HCT116 (cell line): ENCODE results near the gene BAIAP2. TPM values are rescaled to one million over a fixed set of nuclear protein-coding genes. Genes with fewer than 3 reads are reported as not detected.

Experiments used
- ATAC-seq: fragments of 200-7000 bp; cut with Tn5 transposase; 2 replicates; pipeline ENCODE4 v1.9.1; 2020; ENCODE audit warnings: mild to moderate bottlenecking, moderate library complexity
- BruUV-seq: library from RNA; stranded (reverse); fragments of 400-500 nt; replicated peaks from 2 replicates; lab custom pipeline; 2021; lab: Mats Ljungman, UMichigan
- CTCF ChIA-PET: fragments of 300-600 bp; sonication (Branson Sonifier 250); formaldehyde crosslinking; loops from one replicate; lab custom pipeline; 2021; ENCODE audit warnings: antibody characterized with exemption; lab: Charles Lee
- POLR2A ChIA-PET: fragments of 300-600, 350-600 bp; sonication (Branson Sonifier 250); formaldehyde crosslinking; loops from one replicate; lab custom pipeline; 2021; ENCODE audit warnings: antibody characterized with exemption; lab: Charles Lee
- RAD21 ChIA-PET, 2 experiments: fragments of 300-600 bp; sonication (Branson Sonifier 250); formaldehyde crosslinking; loops; one replicate each; lab custom pipeline; 2023; ENCODE audit warnings: low total read pairs in 2 of 2; ENCODE audit not compliant: uncharacterized antibody in 2 of 2, unreplicated experiment in 2 of 2, low non-redundant PET in 1 of 2; lab: Charles Lee
- DNase-seq: peaks from one replicate; pipeline ENCODE4 v3.0.0-alpha.2; 2010; ENCODE audit warnings: low read depth, low spot score
- H2AFZ ChIP-seq: fragments of 200-600 bp; shearing (Covaris generic), sonication (generic); 2 replicates; pipeline ENCODE4 v1.6.1; 2017; ENCODE audit warnings: low read depth, mixed run types, mixed read lengths, antibody characterized with exemption, low read length; ENCODE audit not compliant: poor library complexity, severe bottlenecking
- H3K27ac ChIP-seq: 2 replicates; pipeline ENCODE4 v1.5.1; 2012; ENCODE audit warnings: low read depth, low read length
- H3K27me3 ChIP-seq: fragments of 200-600 bp; sonication (generic); 2 replicates; pipeline ENCODE4 v1.6.1; 2016; ENCODE audit warnings: mixed run types, low read length, mixed read lengths; ENCODE audit not compliant: insufficient read depth
- H3K36me3 ChIP-seq, 2 experiments: fragments of 200-500 bp in 1 of 2; fragments of 200-600 bp in 1 of 2; sonication (Bioruptor generic) in 1 of 2; sonication (generic) in 1 of 2; 2 replicates each; pipeline versions ENCODE4 v1.5.1 to v1.6.1; 2014 to 2016; ENCODE audit warnings: low read length in 2 of 2, inconsistent platforms in 1 of 2, mixed read lengths in 1 of 2, mixed run types in 1 of 2; ENCODE audit not compliant: insufficient read depth in 2 of 2, control insufficient read depth in 1 of 2
- H3K4me1 ChIP-seq, 2 experiments: fragments of 200-600 bp in 1 of 2; sonication (generic) in 1 of 2; 2 replicates each; pipeline versions ENCODE4 v1.5.1 to v1.6.1; 2012 to 2017; ENCODE audit warnings: low read length in 2 of 2, inconsistent platforms in 1 of 2, mild to moderate bottlenecking in 1 of 2, mixed read lengths in 1 of 2, mixed run types in 1 of 2, moderate library complexity in 1 of 2; ENCODE audit not compliant: insufficient read depth in 2 of 2, control insufficient read depth in 1 of 2
- H3K4me2 ChIP-seq: fragments of 200-600 bp; sonication (generic); 2 replicates; pipeline ENCODE4 v1.6.1; 2017; ENCODE audit warnings: mixed run types, low read length, mixed read lengths
- H3K4me3 ChIP-seq, 2 experiments: fragments of 200-600 bp in 1 of 2; sonication (generic) in 1 of 2; replicated peaks in 1 of 2; 2 replicates each; pipeline ENCODE4 v1.5.1; 2011 to 2016; ENCODE audit warnings: low read length in 2 of 2, control low read depth in 1 of 2, low read depth in 1 of 2, mild to moderate bottlenecking in 1 of 2, mixed read lengths in 1 of 2, mixed run types in 1 of 2
- H3K79me2 ChIP-seq: fragments of 200-600 bp; sonication (generic); 2 replicates; pipeline ENCODE4 v1.6.1; 2017; ENCODE audit warnings: mild to moderate bottlenecking, mixed run types, low read length, moderate library complexity, mixed read lengths; ENCODE audit not compliant: insufficient read depth
- H3K9ac ChIP-seq: fragments of 200-600 bp; sonication (generic); 2 replicates; pipeline ENCODE4 v1.6.1; 2016; ENCODE audit warnings: low read length, mixed read lengths
- H3K9me2 ChIP-seq: fragments of 200-600 bp; sonication (generic), shearing (Covaris generic); 2 replicates; pipeline ENCODE4 v1.6.1; 2017; ENCODE audit warnings: mixed run types, mild to moderate bottlenecking, moderate library complexity; ENCODE audit not compliant: insufficient read depth
- H3K9me3 ChIP-seq, 2 experiments: fragments of 200-500 bp in 1 of 2; fragments of 200-600 bp in 1 of 2; sonication (Bioruptor generic) in 1 of 2; sonication (generic) in 1 of 2; 2 replicates each; pipeline ENCODE4 v1.6.1; 2014 to 2017; ENCODE audit warnings: low read length in 2 of 2, mixed read lengths in 2 of 2, inconsistent platforms in 1 of 2, low read depth in 1 of 2, mild to moderate bottlenecking in 1 of 2, mixed run types in 1 of 2, moderate library complexity in 1 of 2; ENCODE audit not compliant: control insufficient read depth in 1 of 2, insufficient read depth in 1 of 2
- H4K20me1 ChIP-seq: fragments of 200-600 bp; sonication (generic), shearing (Covaris generic); 2 replicates; pipeline ENCODE4 v1.6.1; 2017; ENCODE audit warnings: mixed run types, mild to moderate bottlenecking, moderate library complexity; ENCODE audit not compliant: insufficient read depth
- EGR1 ChIP-seq: IDR thresholded peaks from 2 replicates; pipeline ENCODE4 v1.6.1; 2012; ENCODE audit warnings: low read depth
- FOSL1 ChIP-seq: IDR thresholded peaks from 2 replicates; pipeline ENCODE4 v1.6.1; 2012; ENCODE audit warnings: low read depth
- JUND ChIP-seq: IDR thresholded peaks from 2 replicates; pipeline ENCODE4 v1.6.1; 2012
- POLR2AphosphoS5 ChIP-seq: IDR thresholded peaks from 2 replicates; pipeline ENCODE4 v1.6.1; 2011; ENCODE audit warnings: mild to moderate bottlenecking, low read depth, low read length, moderate library complexity
- RAD21 ChIP-seq: IDR thresholded peaks from 2 replicates; pipeline ENCODE4 v1.6.1; 2012; ENCODE audit warnings: low read depth, mild to moderate bottlenecking
- intact Hi-C: fragments of 100-400 bp; cut with micrococcal nuclease; formaldehyde crosslinking; loops from 2 replicates; pipeline ENCODE4 v1.10.0; 2022
- total RNA-seq: library from RNA; stranded (reverse); gene quantifications from one replicate; pipeline ENCODE4 v1.2.1, GENCODE V29; 2021; ENCODE audit not compliant: unreplicated experiment
- TF ChIP-seq, protein P1 (sequence below): IDR thresholded peaks from 2 replicates; pipeline ENCODE4 v1.6.1; 2012
- TF ChIP-seq, protein P2 (sequence below): IDR thresholded peaks from 2 replicates; pipeline ENCODE4 v1.6.1; 2012

BAIAP2 gene
- total RNA-seq, 1 experiment from 2014 or later: 105 TPM

DNA sequence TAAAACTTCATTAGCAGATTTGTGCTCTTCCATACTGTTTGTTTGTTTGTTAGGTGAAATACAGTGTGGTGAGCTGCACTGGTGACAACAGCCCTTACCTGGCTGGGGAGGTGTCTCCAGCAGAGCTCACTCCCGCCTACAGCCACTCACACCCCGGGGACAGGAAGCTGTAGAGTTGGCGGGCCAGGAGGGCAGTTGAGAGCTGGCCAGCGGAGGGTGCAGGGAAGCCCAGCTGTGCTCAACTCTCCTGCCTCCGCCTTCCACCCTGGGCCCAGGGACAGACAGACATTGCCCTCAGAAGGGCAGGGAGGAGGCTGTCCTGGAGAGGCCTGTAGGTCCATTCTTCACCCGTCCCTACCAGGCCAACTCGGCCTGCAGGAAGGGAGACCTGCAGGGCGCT, 81.8 kb downstream of the BAIAP2 start:
- Histone ChIP-seq H3K4me2 (no peak overlapping the region), H3K27ac (peak overlapping the region; percentile 13; the same call in 1 of the 2 replicates), H3K9ac (no peak overlapping the region), H3K79me2 (peaks cover 13% of the 10 kb centered on the region; the same call in 1 of the 2 replicates), H3K36me3 (peaks cover 0 to 5% of the 10 kb centered on the region in 2 experiments; a peak in 1 of 4 replicates), H3K9me3 (no peaks in the 10 kb centered on the region), H3K27me3 (no peaks in the 10 kb centered on the region), H4K20me1 (no peaks in the 10 kb centered on the region), H2AFZ (no peak overlapping the region), H3K4me1 (peaks cover 10 to 31% of the 10 kb centered on the region in 2 experiments)
- CTCF ChIA-PET: no interaction called here
- BruUV-seq: no TSS peak
- POLR2A ChIA-PET: interaction anchor here (1.3 kb wide), 1 partner anchor 126 kb away, joined by 4 read pairs; the partner anchor contains the start of gene CHMP6
- RAD21 ChIA-PET: interaction anchor here in 1 of 2 experiments (0.6 kb wide), 1 partner anchor 260 kb away, joined by 3 read pairs; no protein-coding TSS in a partner anchor
- DNase-seq (no peak), ATAC-seq (no peak)
- intact Hi-C loops: no loop called here
- TF ChIP-seq, protein P1, sequence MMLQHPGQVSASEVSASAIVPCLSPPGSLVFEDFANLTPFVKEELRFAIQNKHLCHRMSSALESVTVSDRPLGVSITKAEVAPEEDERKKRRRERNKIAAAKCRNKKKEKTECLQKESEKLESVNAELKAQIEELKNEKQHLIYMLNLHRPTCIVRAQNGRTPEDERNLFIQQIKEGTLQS: no peak
- TF ChIP-seq FOSL1: no peak
- TF ChIP-seq, protein P2, sequence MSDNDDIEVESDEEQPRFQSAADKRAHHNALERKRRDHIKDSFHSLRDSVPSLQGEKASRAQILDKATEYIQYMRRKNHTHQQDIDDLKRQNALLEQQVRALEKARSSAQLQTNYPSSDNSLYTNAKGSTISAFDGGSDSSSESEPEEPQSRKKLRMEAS: no peak
- TF ChIP-seq EGR1: no peak
- no peak for TF ChIP-seq RAD21
- TF ChIP-seq, all 23 proteins: peak for 0
- no peak overlapping the region for H3K4me3 ChIP-seq
- H3K9me2 ChIP-seq: no peaks in the 10 kb centered on the region

DNA sequence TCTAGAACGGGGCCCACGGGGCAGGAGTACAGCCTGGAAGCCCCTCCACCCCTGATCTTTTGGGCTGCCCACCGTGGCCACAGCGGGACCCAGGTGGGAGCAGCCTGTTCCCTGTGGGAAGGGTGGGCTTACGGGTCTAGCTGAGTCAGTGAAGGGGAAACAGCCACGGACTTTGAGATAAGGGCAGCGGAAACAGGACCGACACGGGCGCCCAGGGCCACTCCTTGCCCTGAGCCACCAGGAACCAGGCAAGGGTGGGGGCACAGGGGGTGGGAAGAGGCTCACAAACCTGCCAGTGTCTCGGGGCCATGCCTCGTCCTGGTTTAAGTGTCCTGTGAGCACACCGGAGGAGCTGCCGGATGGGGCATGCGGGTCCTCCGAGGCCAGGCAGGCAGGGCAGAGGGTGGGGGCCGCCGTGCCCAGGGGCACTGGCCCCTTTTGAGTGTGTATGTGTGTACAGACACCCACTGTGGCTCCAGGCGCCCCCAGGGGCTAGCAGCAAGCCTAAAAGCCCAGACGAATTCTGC, 82.8 kb downstream of the BAIAP2 start:
- intact Hi-C loops: no loop called here
- DNase-seq: no peak
- peak overlapping the region; percentile 100 for H3K4me2 ChIP-seq
- 0 out of 2 replicates have a peak, but pooled peaks have one; percentile 5 for TF ChIP-seq POLR2AphosphoS5
- no peak for TF ChIP-seq JUND
- H4K20me1 ChIP-seq: no peaks in the 10 kb centered on the region
- RAD21 ChIA-PET: no interaction called here
- H3K4me3 ChIP-seq: no peak overlapping the region
- no TSS peak for BruUV-seq
- no peaks in the 10 kb centered on the region for H3K9me3 ChIP-seq
- no peaks in the 10 kb centered on the region for H3K27me3 ChIP-seq
- H3K36me3 ChIP-seq: peaks cover 0 to 5% of the 10 kb centered on the region in 2 experiments; a peak in 1 of 4 replicates
- H3K9ac ChIP-seq: peak overlapping the region; percentile 98
- no peak overlapping the region for H2AFZ ChIP-seq
- H3K4me1 ChIP-seq: peaks cover 10 to 31% of the 10 kb centered on the region in 2 experiments
- H3K79me2 ChIP-seq: peaks cover 13% of the 10 kb centered on the region; the same call in 1 of the 2 replicates
- CTCF ChIA-PET: no interaction called here
- H3K9me2 ChIP-seq: no peaks in the 10 kb centered on the region
- peak overlapping the region; percentile 82; the same call in 1 of the 2 replicates for H3K27ac ChIP-seq
- no peak for ATAC-seq
- POLR2A ChIA-PET: interaction anchor here (0.9 kb wide), 1 partner anchor 121 kb away, joined by 5 read pairs; the partner anchor contains the start of genes NDUFAF8 and TEPSIN
